ENCODE measurements around the gene NUCKS1.

NUCKS1 gene

GRCh38 chr1:205785446-205785845 is 35.5 kb upstream of the NUCKS1 start:
- no peak overlapping the region for H3K4me3 ChIP-seq (ENCODE audit: extremely low read depth, insufficient read depth, low read length, poor library complexity, severe bottlenecking)
- 68 to 93% methylated on average over 3 of the region's 9 CpGs for WGBS, 2 experiments (ENCODE audit: insufficient coverage in 2 of 2)
- H3K4me1 ChIP-seq (ENCODE audit: control insufficient read depth, insufficient read depth, low read length, poor library complexity, severe bottlenecking) = no peaks in the 10 kb centered on the region
- peaks cover 2% of the 10 kb centered on the region for H3K36me3 ChIP-seq (ENCODE audit: control insufficient read depth, insufficient read depth, low read length)
- H3K27ac ChIP-seq (ENCODE audit: low read depth, low read length, severe bottlenecking) = no peak overlapping the region
- no peaks in the 10 kb centered on the region for H3K9me3 ChIP-seq (ENCODE audit: control insufficient read depth, low read length)

- H3K4me1 ChIP-seq (ENCODE audit: control insufficient read depth, insufficient read depth, low read length, poor library complexity, severe bottlenecking) = no peaks in the 10 kb centered on the region
- H3K9me3 ChIP-seq (ENCODE audit: control insufficient read depth, low read length) = no peaks in the 10 kb centered on the region
- no peak overlapping the region for H3K4me3 ChIP-seq (ENCODE audit: extremely low read depth, insufficient read depth, low read length, poor library complexity, severe bottlenecking)
- WGBS, 2 experiments (ENCODE audit: insufficient coverage in 2 of 2) = 96 to 100% methylated on average over 4 of the region's 4 CpGs
- H3K36me3 ChIP-seq (ENCODE audit: control insufficient read depth, insufficient read depth, low read length) = no peaks in the 10 kb centered on the region
- H3K27ac ChIP-seq (ENCODE audit: low read depth, low read length, severe bottlenecking) = no peak overlapping the region
These were observed 33.9 kb upstream of the NUCKS1 start for GRCh38 chr1:205783904-205784303.

- H3K36me3 ChIP-seq (ENCODE audit: control insufficient read depth, insufficient read depth, low read length) = no peaks in the 10 kb centered on the region
- H3K4me3 ChIP-seq (ENCODE audit: extremely low read depth, insufficient read depth, low read length, poor library complexity, severe bottlenecking) = no peak overlapping the region
- H3K27ac ChIP-seq (ENCODE audit: low read depth, low read length, severe bottlenecking) = no peak overlapping the region
- no peaks in the 10 kb centered on the region for H3K9me3 ChIP-seq (ENCODE audit: control insufficient read depth, low read length)
- H3K4me1 ChIP-seq (ENCODE audit: control insufficient read depth, insufficient read depth, low read length, poor library complexity, severe bottlenecking) = no peaks in the 10 kb centered on the region
These were observed 33.4 kb upstream of the NUCKS1 start for GRCh38 chr1:205783433-205783795.

GRCh38 chr1:205782627-205783432 is 32.8 kb upstream of the NUCKS1 start:
- no peak overlapping the region for H3K27ac ChIP-seq (ENCODE audit: low read depth, low read length, severe bottlenecking)
- H3K4me3 ChIP-seq (ENCODE audit: extremely low read depth, insufficient read depth, low read length, poor library complexity, severe bottlenecking) = no peak overlapping the region
- 86 to 100% methylated on average over 2 of the region's 4 CpGs for WGBS, 2 experiments (ENCODE audit: insufficient coverage in 2 of 2)
- H3K36me3 ChIP-seq (ENCODE audit: control insufficient read depth, insufficient read depth, low read length) = no peaks in the 10 kb centered on the region
- H3K4me1 ChIP-seq (ENCODE audit: control insufficient read depth, insufficient read depth, low read length, poor library complexity, severe bottlenecking) = no peaks in the 10 kb centered on the region
- H3K9me3 ChIP-seq (ENCODE audit: control insufficient read depth, low read length) = no peaks in the 10 kb centered on the region

DNA sequence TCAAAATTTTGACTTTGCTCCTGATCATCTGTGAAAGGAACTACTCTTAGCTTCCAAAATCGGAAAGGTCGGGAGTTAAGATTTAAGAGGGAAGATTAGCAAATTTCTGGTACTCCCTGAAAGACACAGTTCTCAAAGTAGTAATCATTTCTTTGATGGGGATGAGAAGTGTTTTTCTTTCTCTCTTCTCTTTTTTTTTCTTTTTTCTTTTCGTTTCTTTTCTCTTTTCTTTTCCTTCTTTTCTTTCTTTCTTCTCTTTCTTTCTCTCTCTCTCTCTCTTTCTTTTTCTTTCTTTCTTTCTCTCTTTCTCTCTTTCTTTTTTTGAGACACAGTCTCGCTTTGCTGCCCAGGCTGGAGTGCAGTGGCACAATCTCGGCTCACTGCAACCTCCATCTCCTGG is 30.4 kb upstream of the NUCKS1 start:
- H3K4me1 ChIP-seq (ENCODE audit: control insufficient read depth, insufficient read depth, low read length, poor library complexity, severe bottlenecking) = no peaks in the 10 kb centered on the region
- no peaks in the 10 kb centered on the region for H3K9me3 ChIP-seq (ENCODE audit: control insufficient read depth, low read length)
- no peaks in the 10 kb centered on the region for H3K36me3 ChIP-seq (ENCODE audit: control insufficient read depth, insufficient read depth, low read length)
- no peak overlapping the region for H3K27ac ChIP-seq (ENCODE audit: low read depth, low read length, severe bottlenecking)
- 83% methylated on average over 2 of the region's 5 CpGs; no CpG with 5 or more reads in 1 of the 2 experiments for WGBS, 2 experiments (ENCODE audit: insufficient coverage in 2 of 2)
- H3K4me3 ChIP-seq (ENCODE audit: extremely low read depth, insufficient read depth, low read length, poor library complexity, severe bottlenecking) = no peak overlapping the region

GRCh38 chr1:205777994-205778393 is 28.0 kb upstream of the NUCKS1 start:
- H3K36me3 ChIP-seq (ENCODE audit: control insufficient read depth, insufficient read depth, low read length) = no peaks in the 10 kb centered on the region
- H3K9me3 ChIP-seq (ENCODE audit: control insufficient read depth, low read length) = no peaks in the 10 kb centered on the region
- no peak overlapping the region for H3K4me3 ChIP-seq (ENCODE audit: extremely low read depth, insufficient read depth, low read length, poor library complexity, severe bottlenecking)
- 81 to 96% methylated on average over 2 of the region's 2 CpGs for WGBS, 2 experiments (ENCODE audit: insufficient coverage in 2 of 2)
- no peaks in the 10 kb centered on the region for H3K4me1 ChIP-seq (ENCODE audit: control insufficient read depth, insufficient read depth, low read length, poor library complexity, severe bottlenecking)
- H3K27ac ChIP-seq (ENCODE audit: low read depth, low read length, severe bottlenecking) = no peak overlapping the region

DNA sequence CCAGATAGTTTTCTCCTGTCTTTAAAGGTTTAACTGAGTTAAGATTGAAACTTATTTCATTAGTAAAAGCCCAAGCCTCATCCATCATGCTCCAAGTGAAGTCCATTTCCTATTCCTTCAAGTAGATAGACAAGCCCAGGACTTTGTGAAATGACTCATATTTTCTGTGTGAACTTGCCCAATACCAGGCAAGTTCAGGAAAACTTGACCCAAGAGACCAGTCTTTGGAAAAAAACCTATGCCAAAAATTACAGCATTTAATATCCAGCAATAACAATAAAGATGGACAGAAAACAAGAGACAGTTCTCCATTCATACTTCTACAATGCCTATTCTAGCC is 25.7 kb upstream of the NUCKS1 start:
- H3K4me3 ChIP-seq (ENCODE audit: extremely low read depth, insufficient read depth, low read length, poor library complexity, severe bottlenecking) = no peak overlapping the region

GRCh38 chr1:205775015-205775716 is 25.2 kb upstream of the NUCKS1 start, which contains the start of gene RAB29:
TSS of gene RAB29 (minus strand) at chr1:205775482. CDS start at chr1:205774956, 526 bp downstream.
- 0% methylated on average over 20 to 25 of the region's 40 CpGs for WGBS, 2 experiments (ENCODE audit: insufficient coverage in 2 of 2)
- no peak within 1 kb of the TSS for H3K27ac ChIP-seq (ENCODE audit: low read depth, low read length, severe bottlenecking)
- no peaks in the 10 kb centered on the region for H3K36me3 ChIP-seq (ENCODE audit: control insufficient read depth, insufficient read depth, low read length)
- H3K4me1 ChIP-seq (ENCODE audit: control insufficient read depth, insufficient read depth, low read length, poor library complexity, severe bottlenecking) = peaks cover under 1% of the 10 kb centered on the region
- peak within 1 kb of the TSS; percentile 68 for H3K4me3 ChIP-seq (ENCODE audit: extremely low read depth, insufficient read depth, low read length, poor library complexity, severe bottlenecking)
- H3K9me3 ChIP-seq (ENCODE audit: control insufficient read depth, low read length) = no peaks in the 10 kb centered on the region

More for the DNA sequence above, 25.7 kb upstream of the NUCKS1 start:
- Histone ChIP-seq H3K9me3 (ENCODE audit: control insufficient read depth, low read length) (no peaks in the 10 kb centered on the region), H3K27ac (ENCODE audit: low read depth, low read length, severe bottlenecking) (no peak overlapping the region), H3K4me1 (ENCODE audit: control insufficient read depth, insufficient read depth, low read length, poor library complexity, severe bottlenecking) (no peaks in the 10 kb centered on the region), H3K36me3 (ENCODE audit: control insufficient read depth, insufficient read depth, low read length) (no peaks in the 10 kb centered on the region)

GRCh38 chr1:205774198-205775014 is 24.4 kb upstream of the NUCKS1 start:
- peak overlapping the region; percentile 68 for H3K4me3 ChIP-seq (ENCODE audit: extremely low read depth, insufficient read depth, low read length, poor library complexity, severe bottlenecking)
- H3K9me3 ChIP-seq (ENCODE audit: control insufficient read depth, low read length) = no peaks in the 10 kb centered on the region
- H3K36me3 ChIP-seq (ENCODE audit: control insufficient read depth, insufficient read depth, low read length) = no peaks in the 10 kb centered on the region
- peaks cover 8% of the 10 kb centered on the region for H3K4me1 ChIP-seq (ENCODE audit: control insufficient read depth, insufficient read depth, low read length, poor library complexity, severe bottlenecking)
- no peak overlapping the region for H3K27ac ChIP-seq (ENCODE audit: low read depth, low read length, severe bottlenecking)
- WGBS, 2 experiments (ENCODE audit: insufficient coverage in 2 of 2) = 18 to 23% methylated on average over 13 to 20 of the region's 36 CpGs

- Histone ChIP-seq H3K27ac (ENCODE audit: low read depth, low read length, severe bottlenecking) (no peak overlapping the region), H3K9me3 (ENCODE audit: control insufficient read depth, low read length) (no peaks in the 10 kb centered on the region), H3K4me1 (ENCODE audit: control insufficient read depth, insufficient read depth, low read length, poor library complexity, severe bottlenecking) (peaks cover 14% of the 10 kb centered on the region), H3K4me3 (ENCODE audit: extremely low read depth, insufficient read depth, low read length, poor library complexity, severe bottlenecking) (no peak overlapping the region), H3K36me3 (ENCODE audit: control insufficient read depth, insufficient read depth, low read length) (no peaks in the 10 kb centered on the region)
- WGBS, 2 experiments (ENCODE audit: insufficient coverage in 2 of 2) = no CpG with 5 or more reads among the region's 2 CpGs
These were observed 22.6 kb upstream of the NUCKS1 start for GRCh38 chr1:205772607-205773032.

All from mesodermal cell (in vitro differentiated cells).